Choroid plexus epithelial cell (primary cell): ENCODE measurements around the gene DNAH3.

ENCODE experiments used
- DNase-seq: peaks from one replicate; pipeline ENCODE4 v3.0.0-alpha.2; 2010; ENCODE audit warnings: low read depth
- H3K4me3 ChIP-seq: 2 replicates; pipeline ENCODE4 v1.5.1; 2011; ENCODE audit warnings: low read depth, mild to moderate bottlenecking, control low read depth, low read length, moderate library complexity
- TF ChIP-seq, protein P1 (sequence below): conservative IDR thresholded peaks from 2 replicates; pipeline ENCODE4 v1.5.1; 2011; ENCODE audit warnings: low read depth, mild to moderate bottlenecking, control low read depth, inconsistent platforms, low read length, moderate library complexity

The DNAH3 gene

GRCh38 chr16:20899477-20900298 lies 251.0 kb downstream of the DNAH3 start:
- no peak for DNase-seq
- peak overlapping the region; percentile 88 for H3K4me3 ChIP-seq
- TF ChIP-seq, protein P1, sequence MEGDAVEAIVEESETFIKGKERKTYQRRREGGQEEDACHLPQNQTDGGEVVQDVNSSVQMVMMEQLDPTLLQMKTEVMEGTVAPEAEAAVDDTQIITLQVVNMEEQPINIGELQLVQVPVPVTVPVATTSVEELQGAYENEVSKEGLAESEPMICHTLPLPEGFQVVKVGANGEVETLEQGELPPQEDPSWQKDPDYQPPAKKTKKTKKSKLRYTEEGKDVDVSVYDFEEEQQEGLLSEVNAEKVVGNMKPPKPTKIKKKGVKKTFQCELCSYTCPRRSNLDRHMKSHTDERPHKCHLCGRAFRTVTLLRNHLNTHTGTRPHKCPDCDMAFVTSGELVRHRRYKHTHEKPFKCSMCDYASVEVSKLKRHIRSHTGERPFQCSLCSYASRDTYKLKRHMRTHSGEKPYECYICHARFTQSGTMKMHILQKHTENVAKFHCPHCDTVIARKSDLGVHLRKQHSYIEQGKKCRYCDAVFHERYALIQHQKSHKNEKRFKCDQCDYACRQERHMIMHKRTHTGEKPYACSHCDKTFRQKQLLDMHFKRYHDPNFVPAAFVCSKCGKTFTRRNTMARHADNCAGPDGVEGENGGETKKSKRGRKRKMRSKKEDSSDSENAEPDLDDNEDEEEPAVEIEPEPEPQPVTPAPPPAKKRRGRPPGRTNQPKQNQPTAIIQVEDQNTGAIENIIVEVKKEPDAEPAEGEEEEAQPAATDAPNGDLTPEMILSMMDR: peak; percentile 6

GRCh38 chr16:20899071-20899470 lies 251.6 kb downstream of the DNAH3 start:
- TF ChIP-seq, protein P1: no peak
- peak; percentile 76 for DNase-seq
- H3K4me3 ChIP-seq: peak overlapping the region; percentile 88

DNA sequence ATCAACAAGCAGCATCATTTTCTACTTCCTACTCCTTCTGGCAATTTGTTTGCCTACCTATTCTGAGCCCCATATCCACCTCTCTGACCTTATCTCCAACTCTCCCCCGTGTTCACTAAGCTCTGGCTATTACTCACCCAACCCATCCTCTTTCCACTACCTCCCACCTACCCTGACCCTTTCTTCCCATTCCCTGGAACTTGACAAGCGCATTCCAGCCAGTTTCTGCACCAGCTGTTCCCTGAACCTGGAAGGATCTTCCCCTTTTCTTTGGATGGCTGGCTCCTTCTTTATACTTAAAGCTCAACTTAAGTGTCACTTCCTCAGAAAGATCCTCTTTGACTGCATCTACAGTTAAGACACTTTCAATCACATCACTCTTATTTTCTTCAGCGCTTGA lies 252.7 kb downstream of the DNAH3 start:
- no peak for DNase-seq
- peak overlapping the region; percentile 4 for H3K4me3 ChIP-seq
- TF ChIP-seq, protein P1: no peak

DNA sequence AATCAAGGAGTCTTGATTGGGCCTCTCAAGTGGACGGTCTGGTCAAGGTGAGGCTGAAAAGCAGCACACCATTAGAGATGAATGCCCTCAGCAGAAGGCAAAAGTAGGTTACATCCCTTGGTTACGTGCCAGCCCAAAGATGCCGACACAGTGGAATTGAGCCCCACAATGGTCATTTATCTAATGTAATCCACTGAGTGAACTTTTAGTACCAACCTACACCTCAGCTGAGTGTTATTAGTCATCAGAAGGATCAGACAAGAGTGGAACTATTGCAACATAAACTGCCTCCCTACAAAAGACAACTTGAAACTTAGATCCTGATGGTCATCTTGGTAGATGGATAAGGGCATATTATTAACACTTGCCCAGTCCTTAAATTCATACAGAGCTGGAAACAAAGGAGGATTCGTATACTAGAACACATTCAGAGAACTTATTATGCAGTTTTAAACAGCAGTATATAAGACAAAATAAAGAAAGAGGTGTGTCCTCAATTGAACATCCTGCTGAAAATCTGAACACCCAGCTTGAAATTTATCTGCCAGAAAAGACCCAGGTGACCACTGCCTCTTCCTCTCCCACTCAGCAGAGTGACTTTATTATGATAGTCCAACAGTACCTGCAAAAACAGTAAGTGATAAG lies 253.3 kb downstream of the DNAH3 start:
- TF ChIP-seq, protein P1: no peak
- H3K4me3 ChIP-seq: no peak overlapping the region
- peak; percentile 81 for DNase-seq

- H3K4me3 ChIP-seq: no peak overlapping the region
- no peak for DNase-seq
- TF ChIP-seq, protein P1: no peak
Observed at GRCh38 chr16:20894388-20894787, 256.3 kb downstream of the DNAH3 start.

GRCh38 chr16:20889625-20890275 lies 260.9 kb downstream of the DNAH3 start:
- H3K4me3 ChIP-seq: no peak overlapping the region
- DNase-seq: no peak
- TF ChIP-seq, protein P1: no peak
